ENCODE results near the gene NADK2.
"Not testable (repeated sequence)": the region's sequence is repeated elsewhere in the genome, so short reads cannot be mapped to it uniquely, and the experiment has no call there.

The NADK2 gene

GRCh38 chr5:36205329-36205728, 36.4 kb downstream of the NADK2 start:
- DNase-seq, result no peak

GRCh38 chr5:36202521-36202961, 39.2 kb downstream of the NADK2 start:
- DNase-seq, result no peak

- DNase-seq, result no peak
These were observed 41.2 kb downstream of the NADK2 start for GRCh38 chr5:36200513-36200912.

- DNase-seq, result no peak
These were observed 42.1 kb downstream of the NADK2 start for GRCh38 chr5:36199620-36200019.

GRCh38 chr5:36198783-36199182, 42.9 kb downstream of the NADK2 start:
- DNase-seq, result not testable (repeated sequence)

GRCh38 chr5:36198281-36198680, 43.4 kb downstream of the NADK2 start:
- DNase-seq, result no peak

GRCh38 chr5:36193746-36194145, 48.0 kb downstream of the NADK2 start:
- no peak for DNase-seq

- not testable (repeated sequence) for DNase-seq
These were observed 57.3 kb downstream of the NADK2 start for GRCh38 chr5:36184408-36184807.

GRCh38 chr5:36181774-36182173, 60.0 kb downstream of the NADK2 start:
- DNase-seq, result no peak

GRCh38 chr5:36180556-36181350, 61.0 kb downstream of the NADK2 start:
- no peak for DNase-seq

GRCh38 chr5:36179950-36180349, 61.8 kb downstream of the NADK2 start:
- no peak for DNase-seq

- DNase-seq, result no peak
These were observed 63.2 kb downstream of the NADK2 start for GRCh38 chr5:36178524-36178890.

- DNase-seq, result no peak
These were observed 63.8 kb downstream of the NADK2 start for GRCh38 chr5:36177715-36178523.

- no peak for DNase-seq
These were observed 64.6 kb downstream of the NADK2 start for GRCh38 chr5:36177154-36177553.

GRCh38 chr5:36175043-36175442, 66.7 kb downstream of the NADK2 start:
- DNase-seq, result no peak

GRCh38 chr5:36174119-36174518, 67.6 kb downstream of the NADK2 start:
- no peak for DNase-seq

GRCh38 chr5:36173426-36173825, 68.3 kb downstream of the NADK2 start:
- no peak for DNase-seq

GRCh38 chr5:36172599-36172998, 69.1 kb downstream of the NADK2 start:
- DNase-seq, result no peak

- DNase-seq, result no peak
These were observed 70.8 kb downstream of the NADK2 start for GRCh38 chr5:36170832-36171424.

GRCh38 chr5:36168737-36169136, 73.0 kb downstream of the NADK2 start:
- DNase-seq, result no peak

GRCh38 chr5:36164461-36164860, 77.3 kb downstream of the NADK2 start:
- DNase-seq, result no peak

GRCh38 chr5:36162810-36163486, 78.8 kb downstream of the NADK2 start:
- DNase-seq, result no peak

GRCh38 chr5:36161361-36161760, 80.4 kb downstream of the NADK2 start:
- DNase-seq, result no peak
